Tibial nerve (tissue), 4 donors: ENCODE results near the gene CRB1.

Experiments
- CTCF ChIP-seq, 5 experiments: fragments of 200-600 bp in 3 of 5; fragments of 450-650 bp in 2 of 5; sonication (generic) in 3 of 5; IDR thresholded peaks; one replicate each; pipeline ENCODE4 v1.5.1; 2016 to 2019; ENCODE audit warnings: antibody characterized with exemption in 5 of 5, mild to moderate bottlenecking in 3 of 5, moderate library complexity in 2 of 5
- EP300 ChIP-seq, 2 donors: sonication (generic); formaldehyde crosslinking; IDR thresholded peaks; one replicate each; pipeline ENCODE4 v1.6.1; 2017; ENCODE audit warnings: antibody characterized with exemption in 2 of 2, mild to moderate bottlenecking in 1 of 2
- POLR2A ChIP-seq, 2 donors: fragments of 450-650 bp; IDR thresholded peaks; one replicate each; pipeline ENCODE4 v1.6.1; 2017; ENCODE audit warnings: antibody characterized with exemption in 2 of 2, mild to moderate bottlenecking in 2 of 2, moderate library complexity in 2 of 2

DNA sequence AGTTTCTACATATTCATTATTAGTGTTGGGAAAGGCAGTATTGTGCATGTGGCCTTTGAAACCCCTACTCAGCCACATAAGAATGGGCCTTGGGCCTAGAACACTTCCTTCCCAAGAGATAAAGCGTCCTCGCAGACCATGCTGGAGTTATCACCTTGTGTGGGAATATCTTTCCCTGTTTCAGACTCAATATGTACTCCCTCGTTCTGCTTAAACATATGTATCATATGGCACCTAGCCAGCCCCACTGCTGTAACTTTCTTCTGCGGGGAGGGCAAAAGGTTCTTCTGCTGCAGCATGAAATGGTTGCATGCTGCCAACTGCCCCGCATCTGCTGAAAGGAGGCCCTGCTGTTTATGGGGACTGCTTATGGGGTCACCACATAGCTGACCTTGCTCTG, 92.0 kb downstream of the CRB1 start:
- no peak for TF ChIP-seq POLR2A (IDR thresholded peaks at IDR 0.05)
- TF ChIP-seq CTCF (IDR thresholded peaks at IDR 0.05) = no peak
- no peak for TF ChIP-seq EP300 (IDR thresholded peaks at IDR 0.05)
